PC-3 (cell line): Measurements from ENCODE around the gene NFIC.

ENCODE experiments used
- EZH2 ChIP-seq: fragments of 300-600 bp; sonication (generic); IDR thresholded peaks from one replicate; pipeline ENCODE4 v1.6.1; 2017; ENCODE audit warnings: antibody characterized with exemption, mild to moderate bottlenecking, low read length; ENCODE audit not compliant: unreplicated experiment
- TF ChIP-seq, protein P1 (sequence below): fragments of 300-600 bp; sonication (generic); conservative IDR thresholded peaks from 2 replicates; pipeline ENCODE4 v1.5.1; 2017; ENCODE audit warnings: antibody characterized with exemption, low read depth, mild to moderate bottlenecking, low read length

DNA sequence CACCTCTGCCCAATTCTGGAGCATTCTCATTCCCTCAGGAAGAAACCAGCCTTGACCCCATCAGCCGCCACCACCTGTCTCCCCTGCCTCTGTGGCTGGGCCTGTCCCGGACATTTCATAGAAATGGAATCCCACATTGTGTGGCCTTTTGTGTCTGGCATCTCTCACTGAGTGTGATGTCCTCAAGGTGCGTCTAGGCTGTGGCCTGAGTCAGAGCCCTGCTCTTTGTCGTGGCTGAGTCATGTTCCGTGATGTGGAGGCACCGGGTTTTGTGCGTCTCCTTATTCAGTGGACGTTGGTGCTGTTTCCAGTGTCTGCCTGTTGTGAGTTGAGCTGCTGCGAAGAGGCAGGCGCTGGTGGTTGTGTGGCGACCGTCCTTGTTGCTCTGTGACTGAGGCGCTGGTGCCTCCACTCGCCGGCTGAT lies 143.2 kb downstream of the NFIC start:
- TF ChIP-seq, protein P1, sequence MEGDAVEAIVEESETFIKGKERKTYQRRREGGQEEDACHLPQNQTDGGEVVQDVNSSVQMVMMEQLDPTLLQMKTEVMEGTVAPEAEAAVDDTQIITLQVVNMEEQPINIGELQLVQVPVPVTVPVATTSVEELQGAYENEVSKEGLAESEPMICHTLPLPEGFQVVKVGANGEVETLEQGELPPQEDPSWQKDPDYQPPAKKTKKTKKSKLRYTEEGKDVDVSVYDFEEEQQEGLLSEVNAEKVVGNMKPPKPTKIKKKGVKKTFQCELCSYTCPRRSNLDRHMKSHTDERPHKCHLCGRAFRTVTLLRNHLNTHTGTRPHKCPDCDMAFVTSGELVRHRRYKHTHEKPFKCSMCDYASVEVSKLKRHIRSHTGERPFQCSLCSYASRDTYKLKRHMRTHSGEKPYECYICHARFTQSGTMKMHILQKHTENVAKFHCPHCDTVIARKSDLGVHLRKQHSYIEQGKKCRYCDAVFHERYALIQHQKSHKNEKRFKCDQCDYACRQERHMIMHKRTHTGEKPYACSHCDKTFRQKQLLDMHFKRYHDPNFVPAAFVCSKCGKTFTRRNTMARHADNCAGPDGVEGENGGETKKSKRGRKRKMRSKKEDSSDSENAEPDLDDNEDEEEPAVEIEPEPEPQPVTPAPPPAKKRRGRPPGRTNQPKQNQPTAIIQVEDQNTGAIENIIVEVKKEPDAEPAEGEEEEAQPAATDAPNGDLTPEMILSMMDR = no peak
- no peak for TF ChIP-seq EZH2
